OCI-LY1 (cell line): Measurements from ENCODE around the gene LMTK2.

Experiments used
- H2AFZ ChIP-seq: fragments of 200-600 bp; sonication (generic), shearing (Covaris generic); 2 replicates; pipeline ENCODE4 v1.6.0; 2014; ENCODE audit warnings: antibody characterized with exemption, mild to moderate bottlenecking, low read length
- H3F3A ChIP-seq: fragments of 200-600 bp; sonication (generic), shearing (Covaris generic); 2 replicates; pipeline ENCODE4 v1.6.0; 2014; ENCODE audit warnings: mild to moderate bottlenecking, antibody characterized with exemption, low read length, moderate library complexity; ENCODE audit not compliant: insufficient read depth
- H3K27ac ChIP-seq: fragments of 200-600 bp; sonication (generic); 2 replicates; pipeline ENCODE4 v1.5.1; 2014; ENCODE audit warnings: low read length, mixed run types, mild to moderate bottlenecking, low read depth; ENCODE audit not compliant: poor library complexity, severe bottlenecking
- H3K27me3 ChIP-seq: fragments of 200-600 bp; sonication (generic); 2 replicates; pipeline ENCODE4 v1.6.0; 2014; ENCODE audit warnings: antibody characterized with exemption, mild to moderate bottlenecking, low read length, moderate library complexity; ENCODE audit not compliant: insufficient read depth
- H3K36me3 ChIP-seq: fragments of 200-600 bp; sonication (generic); 2 replicates; pipeline ENCODE4 v1.6.1; 2014; ENCODE audit warnings: mild to moderate bottlenecking, antibody characterized with exemption, low read length, moderate library complexity, mixed read lengths; ENCODE audit not compliant: insufficient read depth
- H3K4me1 ChIP-seq: fragments of 200-600 bp; sonication (generic); 2 replicates; pipeline ENCODE4 v1.5.1; 2014; ENCODE audit warnings: mild to moderate bottlenecking, low read length, moderate library complexity; ENCODE audit not compliant: insufficient read depth, severe bottlenecking
- H3K4me2 ChIP-seq: fragments of 200-600 bp; sonication (generic), shearing (Covaris generic); 2 replicates; pipeline ENCODE4 v1.6.1; 2014; ENCODE audit warnings: low read length
- H3K4me3 ChIP-seq: fragments of 200-600 bp; sonication (generic); 2 replicates; pipeline ENCODE4 v1.5.1; 2014; ENCODE audit warnings: low read length, low read depth, mild to moderate bottlenecking, mixed read lengths; ENCODE audit not compliant: poor library complexity, severe bottlenecking
- H3K79me2 ChIP-seq: fragments of 200-600 bp; shearing (Covaris generic); 2 replicates; pipeline ENCODE4 v1.6.1; 2016; ENCODE audit warnings: mixed run types, low read length, mixed read lengths; ENCODE audit not compliant: insufficient read depth
- H3K9ac ChIP-seq: fragments of 200-600 bp; sonication (generic), shearing (Covaris generic); 2 replicates; pipeline ENCODE4 v1.6.1; 2014; ENCODE audit warnings: mild to moderate bottlenecking, low read length, mixed read lengths
- H3K9me2 ChIP-seq: fragments of 200-600 bp; sonication (generic), shearing (Covaris generic); 2 replicates; pipeline ENCODE4 v1.6.1; 2014; ENCODE audit warnings: low read depth, mild to moderate bottlenecking, low read length, mixed read lengths
- H3K9me3 ChIP-seq: fragments of 200-600 bp; shearing (Covaris generic); 2 replicates; pipeline ENCODE4 v1.6.1; 2014; ENCODE audit warnings: low read length, mixed read lengths
- H4K20me1 ChIP-seq: fragments of 200-600 bp; sonication (generic), shearing (Covaris generic); 2 replicates; pipeline ENCODE4 v1.6.0; 2016; ENCODE audit warnings: mild to moderate bottlenecking, low read length; ENCODE audit not compliant: insufficient read depth
- EZH2 ChIP-seq: fragments of 200-600 bp; sonication (generic), shearing (Covaris generic); IDR thresholded peaks from 2 replicates; pipeline ENCODE4 v1.8.0; 2017; ENCODE audit warnings: borderline replicate concordance, mixed run types, mild to moderate bottlenecking, antibody characterized with exemption, low read length, moderate library complexity, mixed read lengths
- TF ChIP-seq, protein P1 (sequence below): fragments of 200-600 bp; sonication (generic), shearing (Covaris generic); IDR thresholded peaks from 2 replicates; pipeline ENCODE4 v1.5.1; 2017; ENCODE audit warnings: mild to moderate bottlenecking, antibody characterized with exemption, low read length, moderate library complexity, mixed read lengths

The LMTK2 gene

DNA sequence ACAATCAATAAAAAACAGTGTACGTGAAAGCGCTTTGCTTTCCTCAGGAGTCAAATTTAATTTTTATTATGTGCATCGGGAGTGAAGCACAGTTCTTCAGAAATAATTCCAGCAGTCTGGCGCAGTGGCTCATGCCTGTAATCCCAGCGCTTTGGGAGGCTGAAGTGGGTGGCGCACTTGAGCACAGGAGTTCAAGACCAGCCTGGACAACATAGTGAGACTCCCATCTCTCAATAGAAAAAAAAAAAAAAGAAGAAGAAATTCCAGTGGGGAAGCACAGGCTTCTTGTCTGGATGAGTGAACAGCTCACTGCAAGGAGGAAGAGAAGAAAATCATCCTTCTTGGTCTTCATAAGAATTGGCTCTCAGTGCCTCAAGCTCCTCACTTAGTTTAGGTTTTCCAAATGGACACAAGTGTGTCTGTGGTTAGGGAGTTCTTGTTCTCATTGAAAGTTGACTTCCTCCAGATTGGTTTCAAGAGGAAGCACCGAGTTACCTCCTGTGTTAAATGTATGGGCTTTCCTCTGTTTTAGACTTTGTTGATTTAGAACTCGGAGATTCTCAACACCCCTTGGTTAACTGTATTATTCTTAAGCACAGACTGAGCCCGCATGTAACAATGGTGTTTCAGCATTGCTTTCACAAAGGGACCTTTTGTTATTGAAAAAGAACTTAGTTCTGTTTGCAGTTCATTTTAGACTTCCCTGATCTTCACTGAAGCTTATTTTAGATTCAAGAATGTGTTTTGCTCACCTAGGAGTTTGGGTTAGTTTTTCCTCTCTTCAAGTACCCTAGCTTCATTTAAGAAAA, 28.0 kb downstream of the LMTK2 start:
- H3K4me2 ChIP-seq: no peak overlapping the region
- peaks cover 12% of the 10 kb centered on the region for H3K27me3 ChIP-seq
- TF ChIP-seq, protein P1, sequence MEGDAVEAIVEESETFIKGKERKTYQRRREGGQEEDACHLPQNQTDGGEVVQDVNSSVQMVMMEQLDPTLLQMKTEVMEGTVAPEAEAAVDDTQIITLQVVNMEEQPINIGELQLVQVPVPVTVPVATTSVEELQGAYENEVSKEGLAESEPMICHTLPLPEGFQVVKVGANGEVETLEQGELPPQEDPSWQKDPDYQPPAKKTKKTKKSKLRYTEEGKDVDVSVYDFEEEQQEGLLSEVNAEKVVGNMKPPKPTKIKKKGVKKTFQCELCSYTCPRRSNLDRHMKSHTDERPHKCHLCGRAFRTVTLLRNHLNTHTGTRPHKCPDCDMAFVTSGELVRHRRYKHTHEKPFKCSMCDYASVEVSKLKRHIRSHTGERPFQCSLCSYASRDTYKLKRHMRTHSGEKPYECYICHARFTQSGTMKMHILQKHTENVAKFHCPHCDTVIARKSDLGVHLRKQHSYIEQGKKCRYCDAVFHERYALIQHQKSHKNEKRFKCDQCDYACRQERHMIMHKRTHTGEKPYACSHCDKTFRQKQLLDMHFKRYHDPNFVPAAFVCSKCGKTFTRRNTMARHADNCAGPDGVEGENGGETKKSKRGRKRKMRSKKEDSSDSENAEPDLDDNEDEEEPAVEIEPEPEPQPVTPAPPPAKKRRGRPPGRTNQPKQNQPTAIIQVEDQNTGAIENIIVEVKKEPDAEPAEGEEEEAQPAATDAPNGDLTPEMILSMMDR: no peak
- no peak for TF ChIP-seq EZH2
- no peak overlapping the region for H3K4me3 ChIP-seq
- no peak overlapping the region for H2AFZ ChIP-seq
- H3F3A ChIP-seq: no peaks in the 10 kb centered on the region; the same call in 1 of the 2 replicates
- no peaks in the 10 kb centered on the region for H3K79me2 ChIP-seq
- no peak overlapping the region for H3K27ac ChIP-seq
- peaks cover 24% of the 10 kb centered on the region for H3K36me3 ChIP-seq
- no peaks in the 10 kb centered on the region for H3K4me1 ChIP-seq
- H3K9me2 ChIP-seq: no peaks in the 10 kb centered on the region
- H4K20me1 ChIP-seq: peaks cover 33% of the 10 kb centered on the region
- H3K9ac ChIP-seq: no peak overlapping the region
- no peaks in the 10 kb centered on the region for H3K9me3 ChIP-seq

DNA sequence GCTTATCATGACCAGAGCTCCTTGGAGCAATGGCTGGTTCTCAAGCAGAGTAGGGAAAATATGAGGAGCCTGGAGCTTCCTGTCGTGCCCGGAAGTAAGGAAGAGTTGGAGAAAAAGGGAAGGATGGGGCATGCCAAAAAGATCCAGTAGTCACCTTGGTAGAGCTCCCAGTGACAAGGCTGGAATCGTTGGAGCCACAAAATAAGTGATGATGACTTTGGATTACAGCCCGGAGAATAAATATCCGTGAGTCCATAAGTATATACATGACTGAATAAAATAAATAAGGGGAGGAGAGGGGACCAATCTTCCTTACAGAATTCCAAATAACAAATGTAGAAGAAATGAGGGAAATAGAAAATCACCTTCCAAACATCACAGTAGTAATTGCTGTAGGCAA, 29.3 kb downstream of the LMTK2 start:
- no peak overlapping the region for H3K9ac ChIP-seq
- H3K9me2 ChIP-seq: no peaks in the 10 kb centered on the region
- H2AFZ ChIP-seq: no peak overlapping the region
- H3K36me3 ChIP-seq: peaks cover 27% of the 10 kb centered on the region
- no peaks in the 10 kb centered on the region for H3K79me2 ChIP-seq
- no peaks in the 10 kb centered on the region; the same call in 1 of the 2 replicates for H3F3A ChIP-seq
- H4K20me1 ChIP-seq: peaks cover 30% of the 10 kb centered on the region
- no peaks in the 10 kb centered on the region for H3K9me3 ChIP-seq
- no peak overlapping the region for H3K27ac ChIP-seq
- H3K4me1 ChIP-seq: no peaks in the 10 kb centered on the region
- TF ChIP-seq, protein P1: no peak
- TF ChIP-seq EZH2: no peak
- peaks cover 12% of the 10 kb centered on the region for H3K27me3 ChIP-seq
- H3K4me2 ChIP-seq: no peak overlapping the region
- no peak overlapping the region for H3K4me3 ChIP-seq

DNA sequence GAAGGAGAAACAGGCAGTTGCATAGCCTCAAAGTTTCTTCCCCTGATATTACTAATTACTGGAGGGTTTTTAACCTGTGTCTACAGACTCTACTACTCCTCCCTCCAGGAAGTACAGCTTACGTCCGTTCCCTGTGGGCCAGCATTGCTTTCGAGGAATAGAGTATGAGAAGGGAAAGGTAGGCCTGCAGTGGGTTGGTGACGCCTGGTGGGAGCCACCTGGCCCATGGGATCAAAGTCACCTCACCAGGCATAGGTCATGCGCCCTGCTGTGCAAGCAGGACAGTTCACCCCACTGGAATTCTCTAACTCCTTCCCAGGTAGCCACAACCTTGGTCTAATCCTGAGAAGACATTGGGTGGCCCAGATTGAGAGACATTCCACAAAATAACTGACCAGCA, 29.8 kb downstream of the LMTK2 start:
- no peaks in the 10 kb centered on the region for H3K79me2 ChIP-seq
- TF ChIP-seq, protein P1: no peak
- TF ChIP-seq EZH2: no peak
- H3K36me3 ChIP-seq: peaks cover 27% of the 10 kb centered on the region
- H3K9me2 ChIP-seq: no peaks in the 10 kb centered on the region
- peaks cover 25% of the 10 kb centered on the region for H4K20me1 ChIP-seq
- H3K4me3 ChIP-seq: no peak overlapping the region
- no peaks in the 10 kb centered on the region; the same call in 1 of the 2 replicates for H3F3A ChIP-seq
- no peak overlapping the region for H3K27ac ChIP-seq
- H3K9me3 ChIP-seq: no peaks in the 10 kb centered on the region
- H3K9ac ChIP-seq: no peak overlapping the region
- H3K4me2 ChIP-seq: no peak overlapping the region
- H3K27me3 ChIP-seq: peaks cover 12% of the 10 kb centered on the region
- no peak overlapping the region for H2AFZ ChIP-seq
- H3K4me1 ChIP-seq: no peaks in the 10 kb centered on the region
